ENCODE measurements around the gene STYXL1.

- TF ChIP-seq CTCF (conservative IDR thresholded peaks at IDR 0.05; ENCODE audit: low read length) (no peak), EZH2phosphoT487 (IDR thresholded peaks at IDR 0.05; ENCODE audit: borderline replicate concordance) (no peak)
These were observed 44.4 kb downstream of the STYXL1 start for GRCh38 chr7:76003351-76003750.

Data from Loucy (cell line).